NOMO-1 (cell line): ENCODE measurements around the gene ITGB4.

Experiments
- DNase-seq, 2 experiments: peaks; one replicate each; lab custom pipeline; 2025; ENCODE audit not compliant: unreplicated experiment in 2 of 2; lab: John Stamatoyannopoulos, UW

ITGB4 gene

GRCh38 chr17:75730065-75730464 lies 8.8 kb downstream of the ITGB4 start:
- DNase-seq = no peak

DNA sequence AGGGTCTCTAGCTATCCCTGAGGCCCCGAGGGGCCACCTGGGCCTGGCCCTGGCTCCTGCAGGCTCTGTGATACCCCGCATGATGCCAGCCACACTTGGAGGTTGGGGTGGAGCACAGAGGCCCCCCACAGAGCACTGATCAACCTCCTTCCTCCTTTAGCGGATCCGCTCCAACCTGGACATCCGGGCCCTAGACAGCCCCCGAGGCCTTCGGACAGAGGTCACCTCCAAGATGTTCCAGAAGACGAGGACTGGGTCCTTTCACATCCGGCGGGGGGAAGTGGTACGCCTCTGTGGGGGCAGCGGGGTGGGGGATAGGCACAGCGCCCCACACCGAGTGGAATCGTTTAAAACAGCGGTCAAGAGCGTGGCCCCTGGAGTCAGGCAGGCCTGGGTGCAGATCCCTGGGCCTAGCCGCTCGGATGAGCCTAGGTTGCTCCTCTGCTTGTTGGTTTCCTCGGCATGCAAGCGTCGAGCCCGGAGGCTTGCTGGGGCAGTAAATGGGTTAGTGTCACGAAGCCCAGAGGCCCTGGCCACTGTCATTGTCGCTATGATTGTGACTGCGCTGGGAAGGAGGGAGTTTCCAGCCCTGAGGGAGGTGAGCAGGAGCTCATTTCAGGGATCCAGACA lies 9.9 kb downstream of the ITGB4 start:
- no peak for DNase-seq

GRCh38 chr17:75731716-75732498 lies 10.6 kb downstream of the ITGB4 start:
- no peak for DNase-seq

DNA sequence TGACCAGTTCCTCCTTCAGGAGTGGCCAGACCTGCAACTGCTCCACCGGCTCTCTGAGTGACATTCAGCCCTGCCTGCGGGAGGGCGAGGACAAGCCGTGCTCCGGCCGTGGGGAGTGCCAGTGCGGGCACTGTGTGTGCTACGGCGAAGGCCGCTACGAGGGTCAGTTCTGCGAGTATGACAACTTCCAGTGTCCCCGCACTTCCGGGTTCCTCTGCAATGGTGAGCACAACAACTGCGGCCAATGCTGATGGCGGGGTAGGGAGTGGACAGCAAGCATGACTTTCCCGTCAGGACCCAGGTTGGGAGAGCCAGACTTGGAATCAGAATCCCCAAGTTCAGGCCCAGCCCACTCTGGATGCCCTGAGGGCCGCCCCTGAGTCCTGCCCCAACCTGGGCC lies 12.2 kb downstream of the ITGB4 start:
- DNase-seq = no peak

- DNase-seq = no peak
These were observed 13.5 kb downstream of the ITGB4 start for GRCh38 chr17:75734674-75735294.

DNA sequence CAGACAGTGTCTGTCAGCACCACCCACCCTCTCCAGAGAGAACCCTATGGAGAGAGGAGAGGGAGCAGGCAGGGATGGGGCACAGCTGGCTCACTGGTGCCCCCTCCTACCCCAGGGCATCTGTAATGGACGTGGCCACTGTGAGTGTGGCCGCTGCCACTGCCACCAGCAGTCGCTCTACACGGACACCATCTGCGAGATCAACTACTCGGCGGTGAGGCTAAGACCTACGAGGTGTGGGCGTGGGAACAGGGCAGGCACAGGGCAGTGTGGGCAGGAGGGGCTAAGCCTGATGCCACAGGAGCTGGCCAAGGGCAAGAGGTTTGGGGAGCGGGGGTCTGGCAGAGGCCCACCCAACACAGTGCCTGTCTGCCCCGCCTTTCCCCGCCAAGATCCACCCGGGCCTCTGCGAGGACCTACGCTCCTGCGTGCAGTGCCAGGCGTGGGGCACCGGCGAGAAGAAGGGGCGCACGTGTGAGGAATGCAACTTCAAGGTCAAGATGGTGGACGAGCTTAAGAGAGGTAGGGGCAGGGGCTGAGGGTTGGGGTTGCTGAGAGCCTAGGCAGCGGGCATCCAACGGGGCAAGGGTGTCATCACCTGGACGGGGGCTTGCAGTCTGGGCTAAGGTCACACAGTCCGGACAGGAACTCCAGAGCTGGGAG lies 15.0 kb downstream of the ITGB4 start:
- DNase-seq = no peak

- no peak for DNase-seq
These were observed 16.1 kb downstream of the ITGB4 start for GRCh38 chr17:75737133-75737962.

- DNase-seq = peak; percentile 73 to 80
These were observed 17.1 kb downstream of the ITGB4 start for GRCh38 chr17:75738218-75738802.

- no peak for DNase-seq
These were observed 17.9 kb downstream of the ITGB4 start for GRCh38 chr17:75739174-75739573.

- no peak for DNase-seq
These were observed 18.5 kb downstream of the ITGB4 start for GRCh38 chr17:75739801-75740200.

- DNase-seq = no peak
These were observed 19.0 kb downstream of the ITGB4 start for GRCh38 chr17:75740215-75740614.

- no peak for DNase-seq
These were observed 19.4 kb downstream of the ITGB4 start for GRCh38 chr17:75740631-75741077.

DNA sequence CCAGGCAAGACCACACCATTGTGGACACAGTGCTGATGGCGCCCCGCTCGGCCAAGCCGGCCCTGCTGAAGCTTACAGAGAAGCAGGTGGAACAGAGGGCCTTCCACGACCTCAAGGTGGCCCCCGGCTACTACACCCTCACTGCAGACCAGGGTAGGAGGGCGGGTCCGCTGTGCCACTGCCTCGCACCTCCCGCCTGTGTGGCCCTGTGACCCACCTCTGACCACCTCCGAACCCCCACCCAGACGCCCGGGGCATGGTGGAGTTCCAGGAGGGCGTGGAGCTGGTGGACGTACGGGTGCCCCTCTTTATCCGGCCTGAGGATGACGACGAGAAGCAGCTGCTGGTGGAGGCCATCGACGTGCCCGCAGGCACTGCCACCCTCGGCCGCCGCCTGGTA lies 21.1 kb downstream of the ITGB4 start:
- DNase-seq = no peak

DNA sequence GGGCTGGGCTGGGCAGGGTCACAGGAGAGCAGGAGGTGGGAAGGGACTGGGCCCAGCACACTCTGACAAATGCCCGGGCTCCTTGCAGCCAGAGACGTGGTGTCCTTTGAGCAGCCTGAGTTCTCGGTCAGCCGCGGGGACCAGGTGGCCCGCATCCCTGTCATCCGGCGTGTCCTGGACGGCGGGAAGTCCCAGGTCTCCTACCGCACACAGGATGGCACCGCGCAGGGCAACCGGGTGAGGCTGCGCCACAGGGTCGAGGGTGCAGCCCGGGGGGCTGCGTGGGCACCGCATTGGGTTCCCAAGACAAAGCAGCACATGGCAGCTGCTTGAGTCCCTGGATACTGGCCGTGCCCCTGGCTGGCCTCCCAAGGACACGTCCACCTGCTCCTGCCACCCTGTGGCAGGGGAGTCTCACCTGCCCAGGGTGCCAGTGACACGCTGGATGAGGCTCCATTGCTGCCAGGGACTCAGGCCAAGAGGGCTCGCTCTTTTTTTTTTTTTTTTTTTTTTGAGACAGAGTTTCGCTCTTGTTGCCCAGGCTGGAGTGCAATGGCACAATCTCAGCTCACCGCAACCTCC lies 22.5 kb downstream of the ITGB4 start:
- no peak for DNase-seq

DNA sequence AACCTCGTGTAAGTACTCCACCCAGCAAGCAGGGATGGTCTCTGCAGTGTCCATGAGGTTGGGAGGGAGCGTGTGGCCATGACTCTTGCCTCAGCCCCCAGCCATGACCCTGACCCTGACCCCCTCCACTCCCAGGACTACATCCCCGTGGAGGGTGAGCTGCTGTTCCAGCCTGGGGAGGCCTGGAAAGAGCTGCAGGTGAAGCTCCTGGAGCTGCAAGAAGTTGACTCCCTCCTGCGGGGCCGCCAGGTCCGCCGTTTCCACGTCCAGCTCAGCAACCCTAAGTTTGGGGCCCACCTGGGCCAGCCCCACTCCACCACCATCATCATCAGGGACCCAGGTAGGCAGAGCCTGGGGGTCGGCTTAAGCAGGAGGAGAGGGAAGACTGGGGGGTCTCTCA lies 27.4 kb downstream of the ITGB4 start:
- no peak for DNase-seq

- peak; percentile 40 to 64 for DNase-seq
These were observed 28.5 kb downstream of the ITGB4 start for GRCh38 chr17:75749545-75750389.

GRCh38 chr17:75750661-75751423 lies 29.6 kb downstream of the ITGB4 start:
- DNase-seq = no peak
